ENCODE results near the gene TREX2.

Gene TREX2

GRCh38 chrX:153410888-153411254 lies 35.0 kb downstream of the TREX2 start:
- TF ChIP-seq ZFX (IDR thresholded peaks at IDR 0.05; ENCODE audit: borderline replicate concordance) (no peak), CTCF (IDR thresholded peaks at IDR 0.05) (no peak)
- H3K27ac ChIP-seq, result no peak overlapping the region

DNA sequence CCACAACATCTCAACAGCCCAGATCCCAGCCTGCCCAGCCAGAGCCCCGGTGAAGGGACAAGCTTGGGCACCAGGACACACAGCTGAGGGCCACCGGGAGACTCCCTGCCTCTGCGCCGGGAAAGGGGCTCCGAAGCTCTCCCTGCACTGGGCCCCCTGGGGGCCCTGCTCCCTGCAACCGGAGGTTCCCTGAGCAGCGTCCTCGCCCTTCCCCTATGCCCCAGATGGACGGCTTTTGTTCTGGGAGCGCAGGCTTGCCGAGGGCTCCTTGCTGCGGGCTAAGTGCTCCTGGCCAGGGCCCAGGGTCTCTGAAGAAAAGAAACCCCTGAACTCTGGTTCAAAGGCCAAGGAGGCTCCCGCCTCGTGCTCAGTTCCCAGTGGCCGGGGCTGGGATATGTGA lies 35.5 kb downstream of the TREX2 start:
- no peak for TF ChIP-seq ZFX (IDR thresholded peaks at IDR 0.05; ENCODE audit: borderline replicate concordance)
- TF ChIP-seq CTCF (IDR thresholded peaks at IDR 0.05), result no peak

DNA sequence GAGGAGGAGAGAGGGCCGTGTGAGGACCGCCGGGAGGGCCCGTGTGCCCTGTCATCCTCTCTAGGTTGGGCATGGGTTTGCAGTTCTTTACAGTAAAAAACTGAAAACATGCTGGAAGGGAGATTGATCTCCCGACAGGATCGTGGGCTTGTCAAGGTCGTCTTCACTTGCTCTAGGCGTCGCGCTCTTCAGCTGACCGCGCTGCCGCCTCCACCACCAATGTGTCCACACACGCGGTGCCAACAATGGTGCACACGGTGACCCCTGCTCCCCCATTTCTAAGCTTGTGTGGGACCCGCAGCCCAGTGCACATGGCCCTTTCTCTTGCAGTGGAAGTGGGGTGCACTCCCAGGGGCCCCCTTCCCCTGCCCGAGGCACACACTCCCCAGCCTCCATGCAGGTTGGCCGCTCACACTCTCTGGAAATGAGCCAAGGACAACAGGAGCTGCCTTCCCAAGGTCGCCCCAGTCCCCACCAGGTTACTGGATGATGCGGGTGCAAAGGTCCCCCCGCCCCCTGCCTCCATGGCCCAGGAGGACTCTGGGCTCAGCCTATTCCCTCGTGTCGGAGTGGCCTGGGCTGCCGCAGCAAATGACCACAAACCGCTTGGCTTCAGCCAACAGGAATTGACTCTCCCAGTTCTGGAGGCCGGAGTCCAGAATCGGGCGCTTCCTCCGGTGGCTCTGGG lies 36.3 kb downstream of the TREX2 start:
- no peak overlapping the region for H3K27ac ChIP-seq
- TF ChIP-seq CTCF (IDR thresholded peaks at IDR 0.05), result no peak
- TF ChIP-seq ZFX (IDR thresholded peaks at IDR 0.05; ENCODE audit: borderline replicate concordance), result no peak

More for the DNA sequence above, 35.5 kb downstream of the TREX2 start:
- no peak overlapping the region for H3K27ac ChIP-seq

- no peak for TF ChIP-seq ZFX (IDR thresholded peaks at IDR 0.05; ENCODE audit: borderline replicate concordance)
- no peak for TF ChIP-seq CTCF (IDR thresholded peaks at IDR 0.05)
- no peak overlapping the region for H3K27ac ChIP-seq
Measured at GRCh38 chrX:153408871-153409351, 36.9 kb downstream of the TREX2 start.

- TF ChIP-seq CTCF (IDR thresholded peaks at IDR 0.05) (no peak), ZFX (IDR thresholded peaks at IDR 0.05; ENCODE audit: borderline replicate concordance) (no peak)
Measured at GRCh38 chrX:153408221-153408721, 37.6 kb downstream of the TREX2 start.

GRCh38 chrX:153407736-153408135 lies 38.1 kb downstream of the TREX2 start:
- TF ChIP-seq ZFX (IDR thresholded peaks at IDR 0.05; ENCODE audit: borderline replicate concordance), result no peak
- TF ChIP-seq CTCF (IDR thresholded peaks at IDR 0.05), result no peak
- no peak overlapping the region for H3K27ac ChIP-seq

More at GRCh38 chrX:153408221-153408721, 37.6 kb downstream of the TREX2 start:
- no peak overlapping the region for H3K27ac ChIP-seq

GRCh38 chrX:153406903-153407302 lies 39.0 kb downstream of the TREX2 start:
- TF ChIP-seq ZFX (IDR thresholded peaks at IDR 0.05; ENCODE audit: borderline replicate concordance), result no peak
- no peak for TF ChIP-seq CTCF (IDR thresholded peaks at IDR 0.05)
- H3K27ac ChIP-seq, result no peak overlapping the region
